ENCODE results near the gene COL26A1.

The COL26A1 gene

GRCh38 chr7:101582971-101583370, 220.3 kb downstream of the COL26A1 start:
- FAIRE-seq = no peak

DNA sequence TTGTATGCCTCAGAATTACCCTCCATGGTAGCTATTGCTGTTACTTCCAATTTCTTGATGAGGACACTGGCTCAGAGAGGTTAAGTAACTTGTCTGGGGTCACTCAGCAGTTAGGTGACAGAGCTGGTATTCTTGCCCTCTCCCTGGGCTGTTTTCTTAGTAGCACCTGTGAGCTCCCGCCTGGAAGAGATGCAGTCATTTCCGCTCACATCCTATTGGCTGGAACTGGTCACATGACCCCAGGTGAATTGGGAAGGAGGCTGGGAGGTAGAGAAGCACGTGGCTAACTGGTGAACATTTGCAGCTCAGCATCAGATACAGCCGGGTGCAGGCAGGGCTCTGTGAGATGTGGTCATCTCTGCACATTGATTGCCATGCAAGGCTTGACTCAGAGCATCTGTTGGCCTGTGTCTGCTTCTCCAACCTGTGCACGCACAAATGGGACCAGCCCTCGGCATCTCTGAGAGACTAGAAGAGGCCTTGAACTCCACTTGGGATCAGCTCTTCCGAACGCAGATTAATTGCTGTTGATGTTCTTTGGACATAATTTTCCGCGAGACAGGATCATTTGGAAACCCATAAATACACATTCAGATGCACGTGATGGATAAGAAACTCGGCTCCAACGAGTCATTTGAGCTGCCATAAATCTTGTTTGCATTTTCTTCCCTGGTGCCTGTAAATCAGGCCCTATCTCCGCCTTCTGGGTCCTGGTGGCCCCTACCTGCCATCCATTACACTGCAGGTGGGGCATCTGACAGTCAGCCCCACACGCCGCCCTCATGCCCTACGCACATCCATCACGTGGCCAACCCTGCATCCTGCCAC, 223.6 kb downstream of the COL26A1 start:
- FAIRE-seq = no peak

DNA sequence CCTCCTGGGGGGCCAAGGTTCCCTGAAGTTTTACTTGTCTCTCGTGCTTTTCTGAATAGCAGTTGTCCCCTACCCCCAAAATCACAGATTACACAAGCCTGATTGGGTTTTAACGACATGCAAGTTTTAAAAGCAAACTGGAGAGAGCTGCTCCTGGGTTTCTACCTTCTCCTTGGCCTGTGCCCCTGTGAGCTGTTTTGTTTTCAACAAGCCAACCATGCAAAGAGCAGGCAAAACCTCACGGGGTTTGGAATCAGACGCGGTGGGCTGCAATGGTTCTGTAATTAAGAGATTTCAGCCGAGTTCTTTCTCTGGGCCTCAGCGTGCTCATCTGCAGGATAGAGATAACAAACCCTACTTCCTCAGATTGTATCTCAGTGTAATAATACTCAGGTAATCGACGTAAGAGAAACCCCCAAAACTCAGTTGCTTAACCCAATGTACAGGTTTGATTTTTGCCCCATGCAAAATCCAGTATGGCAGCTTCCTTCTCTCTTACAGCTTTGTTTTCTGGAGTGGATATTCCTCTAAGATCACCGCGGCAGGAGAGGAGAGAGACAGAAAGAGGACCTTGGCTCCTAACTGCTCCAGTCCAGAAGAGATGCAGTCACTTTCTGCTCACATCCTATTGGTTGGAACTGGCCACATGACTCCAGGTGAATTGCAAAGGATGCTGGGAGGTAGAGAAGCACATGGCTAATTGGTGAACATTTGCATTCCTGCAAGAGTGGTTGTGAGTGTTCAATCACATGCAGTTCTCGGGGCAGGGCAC, 224.4 kb downstream of the COL26A1 start:
- no peak for FAIRE-seq

GRCh38 chr7:101588131-101588935, 225.7 kb downstream of the COL26A1 start:
- no peak for FAIRE-seq

- FAIRE-seq = no peak
These were observed 226.4 kb downstream of the COL26A1 start for GRCh38 chr7:101589052-101589451.

DNA sequence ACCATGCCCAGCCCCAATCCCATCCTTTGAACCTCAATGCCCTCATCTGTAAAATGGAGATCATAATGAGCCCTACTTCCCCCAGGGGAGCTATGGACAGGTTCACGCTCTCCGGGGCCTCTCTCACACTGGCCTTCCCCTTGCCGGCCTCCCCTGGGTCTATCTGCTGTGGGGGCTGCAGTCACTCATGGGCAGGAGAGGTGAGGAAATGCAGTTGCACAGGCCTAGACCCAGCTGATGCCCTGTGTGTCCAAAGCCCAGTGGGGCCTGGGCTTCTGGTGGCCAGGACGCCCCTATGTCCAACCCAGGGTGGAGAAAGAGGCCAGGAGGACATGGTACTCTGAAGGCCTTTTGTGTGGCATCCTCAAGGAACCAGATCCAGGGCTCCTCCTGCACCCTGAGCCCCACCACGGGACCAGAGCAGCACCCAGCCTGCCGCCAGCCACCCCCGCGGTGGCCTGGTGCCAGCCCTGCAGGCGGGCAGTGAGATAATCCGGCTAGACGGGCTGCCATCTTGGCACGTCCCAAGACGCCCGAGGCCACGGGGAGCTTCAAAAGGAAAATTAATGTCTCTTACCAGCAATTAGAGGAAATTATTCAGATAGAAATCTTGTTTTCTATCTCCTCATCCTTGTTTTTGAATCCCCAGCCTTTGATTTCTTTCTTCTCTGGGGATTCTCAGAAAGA, 227.4 kb downstream of the COL26A1 start:
- no peak for FAIRE-seq

- no peak for FAIRE-seq
These were observed 228.2 kb downstream of the COL26A1 start for GRCh38 chr7:101590663-101591435.

GRCh38 chr7:101591504-101591903, 228.8 kb downstream of the COL26A1 start:
- FAIRE-seq = no peak

GRCh38 chr7:101593556-101593955, 230.9 kb downstream of the COL26A1 start:
- FAIRE-seq = no peak

GRCh38 chr7:101594790-101595189, 232.1 kb downstream of the COL26A1 start:
- no peak for FAIRE-seq

DNA sequence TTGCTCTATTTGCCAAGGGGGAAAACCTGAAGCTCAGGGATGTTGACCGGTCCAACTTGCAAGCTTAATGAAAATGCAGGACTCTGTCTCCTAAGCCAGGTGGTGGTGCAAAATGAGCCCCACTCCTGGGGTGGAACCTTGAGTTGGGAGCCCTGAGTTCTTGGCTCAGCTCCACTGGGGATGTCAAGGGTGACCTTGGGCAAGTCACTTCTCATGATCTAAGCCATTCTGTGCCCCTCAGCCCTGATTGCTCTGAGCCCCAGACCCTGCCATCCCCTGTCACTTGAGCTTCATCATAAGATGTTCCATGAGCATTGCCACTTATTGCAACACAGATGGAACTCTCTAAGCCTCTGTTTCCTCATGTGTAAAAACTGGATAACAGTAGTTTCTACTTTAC, 232.6 kb downstream of the COL26A1 start:
- no peak for FAIRE-seq

GRCh38 chr7:101595766-101596537, 233.3 kb downstream of the COL26A1 start:
- FAIRE-seq = no peak

DNA sequence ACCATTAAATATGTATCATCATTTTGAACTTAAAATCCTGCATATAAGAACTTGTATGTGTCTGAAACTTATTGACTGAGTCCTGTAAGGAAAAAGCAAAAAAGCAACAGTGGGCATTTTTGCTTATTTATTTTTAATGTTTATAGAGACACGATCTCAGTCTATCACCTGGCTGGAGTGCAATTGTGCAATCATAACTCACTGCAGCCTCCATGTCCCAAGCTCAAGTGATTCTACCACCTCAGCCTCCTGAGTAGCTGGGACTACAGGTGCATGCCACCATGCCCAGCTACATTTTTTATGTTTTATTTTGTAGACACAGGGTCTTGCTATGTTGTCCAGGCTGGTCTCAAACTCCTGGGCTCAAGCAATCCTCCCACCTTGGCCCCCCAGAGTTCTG, 234.2 kb downstream of the COL26A1 start:
- FAIRE-seq = no peak

DNA sequence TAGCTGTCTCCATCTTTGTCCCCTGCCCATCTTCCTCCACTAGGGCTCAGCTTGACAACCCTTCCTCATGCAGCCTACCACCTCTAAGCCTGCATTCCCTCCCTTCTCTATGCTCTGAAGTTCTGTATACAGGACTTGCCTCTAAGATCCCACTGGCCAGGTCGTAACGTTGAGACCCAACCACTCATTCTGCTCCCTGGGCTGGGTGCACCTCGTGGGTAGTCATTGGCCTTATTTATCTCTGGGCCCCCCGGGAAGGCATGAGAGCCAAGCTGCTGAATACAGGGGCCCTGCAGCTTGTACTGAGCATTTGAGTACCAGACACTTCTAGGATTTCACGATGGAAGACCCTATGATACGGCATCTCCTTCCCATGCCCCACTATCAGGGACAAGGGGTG, 235.3 kb downstream of the COL26A1 start:
- no peak for FAIRE-seq

- no peak for FAIRE-seq
These were observed 235.8 kb downstream of the COL26A1 start for GRCh38 chr7:101598422-101598985.

GRCh38 chr7:101598986-101599771, 236.5 kb downstream of the COL26A1 start:
- no peak for FAIRE-seq

DNA sequence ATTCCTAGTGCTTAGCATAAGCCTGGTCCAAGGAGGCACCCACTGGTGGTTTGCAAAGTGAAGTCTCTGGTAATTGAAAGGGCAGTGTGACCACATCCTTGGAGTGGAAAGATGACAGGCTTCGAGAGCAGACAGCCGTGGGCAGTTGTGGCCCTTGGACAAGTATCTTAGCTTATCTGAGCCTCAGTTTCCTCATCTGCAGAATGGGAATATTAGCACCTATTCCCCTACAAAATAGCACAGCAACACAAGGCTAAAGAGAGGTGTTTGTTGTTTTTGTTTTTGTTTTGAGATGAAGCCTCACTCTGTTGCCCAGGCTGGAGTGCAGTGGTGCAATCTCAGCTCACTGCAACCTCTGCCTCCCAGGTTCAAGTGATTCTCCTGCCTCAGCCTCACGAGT, 237.1 kb downstream of the COL26A1 start:
- FAIRE-seq = no peak

- FAIRE-seq = no peak
These were observed 239.4 kb downstream of the COL26A1 start for GRCh38 chr7:101602082-101602481.

DNA sequence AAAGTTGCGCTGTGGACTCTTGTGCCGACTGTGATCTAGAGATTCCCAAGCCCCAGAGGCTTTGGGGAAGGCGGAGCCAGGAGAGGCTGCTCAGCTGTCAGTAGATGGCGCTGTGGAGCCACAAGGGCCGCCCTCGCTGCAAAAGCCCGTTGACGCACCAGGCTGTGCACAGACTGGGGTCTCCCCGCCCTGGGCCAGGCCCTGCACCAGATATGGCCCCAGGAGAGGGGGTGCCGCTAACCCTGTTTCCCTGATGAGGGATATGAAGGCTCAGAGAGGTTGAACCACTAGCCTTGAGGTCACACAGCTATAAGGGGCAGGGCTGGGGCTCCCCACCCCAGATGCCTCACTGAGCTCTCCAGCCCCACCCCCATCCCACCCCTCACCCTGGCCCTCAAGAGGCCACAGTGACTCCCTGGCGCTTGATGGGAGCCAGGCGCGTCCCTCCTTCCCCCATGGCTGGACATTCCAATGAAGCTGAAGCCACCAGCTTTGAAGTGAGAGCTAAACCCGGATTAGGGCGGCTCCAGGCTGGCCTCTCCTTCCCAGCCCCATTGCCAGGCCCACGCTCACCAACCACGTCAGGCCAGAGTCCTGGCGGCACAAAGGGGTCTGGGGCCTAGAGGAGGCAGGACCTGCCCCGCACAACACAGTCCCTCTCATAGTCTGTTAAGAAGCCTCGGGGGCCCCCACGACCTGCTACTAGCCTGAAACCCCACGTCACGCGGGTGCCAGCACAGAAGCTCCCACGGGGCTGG, 240.0 kb downstream of the COL26A1 start:
- FAIRE-seq = peak; percentile 90

All from G401.6 (cell line).